ENCODE results near the gene LACTB. TPM values are rescaled to one million over a fixed set of nuclear protein-coding genes. Genes with fewer than 3 reads are reported as not detected.

The LACTB gene
- total and polyA plus RNA-seq, 2 donors (not counting 1 experiment from before 2014, with no cell fraction given): 29.2 to 42.8 TPM

- Histone ChIP-seq H3K4me1 (ENCODE audit: control insufficient read depth, extremely low read depth, insufficient read depth, low read length) (peaks cover 3% of the 10 kb centered on the region), H3K9me3 (ENCODE audit: control insufficient read depth, insufficient read depth, low read depth, low read length) (no peaks in the 10 kb centered on the region), H3K4me3 (replicated peaks in 1 of 4; ENCODE audit: control extremely low read depth in 1 of 4, insufficient read depth in 1 of 4, low read depth in 3 of 4, low read length in 4 of 4) (no peak overlapping the region), H3K9ac (ENCODE audit: insufficient read depth, low read length) (no peak overlapping the region), H3K36me3 (ENCODE audit: control insufficient read depth, insufficient read depth, low read length) (peaks cover 2% of the 10 kb centered on the region), H3K4me2 (ENCODE audit: extremely low read depth, insufficient read depth, low read length) (no peak overlapping the region), H4K20me1 (ENCODE audit: control insufficient read depth, extremely low read depth, insufficient read depth, low read length) (no peaks in the 10 kb centered on the region), H3K27me3 (ENCODE audit: control insufficient read depth, insufficient read depth, low read length) (no peaks in the 10 kb centered on the region), H3K27ac (ENCODE audit: insufficient read depth, low read length) (no peak overlapping the region), H2AFZ (ENCODE audit: low read length) (no peak overlapping the region), H3K79me2 (ENCODE audit: control insufficient read depth, insufficient read depth, low read length) (peaks cover 20% of the 10 kb centered on the region)
- DNase-seq (ENCODE audit: low read depth in 2 of 2): no peak
- no peak for TF ChIP-seq EZH2 (IDR thresholded peaks at IDR 0.05; ENCODE audit: low read length, missing control alignments)
- TF ChIP-seq, protein P1, sequence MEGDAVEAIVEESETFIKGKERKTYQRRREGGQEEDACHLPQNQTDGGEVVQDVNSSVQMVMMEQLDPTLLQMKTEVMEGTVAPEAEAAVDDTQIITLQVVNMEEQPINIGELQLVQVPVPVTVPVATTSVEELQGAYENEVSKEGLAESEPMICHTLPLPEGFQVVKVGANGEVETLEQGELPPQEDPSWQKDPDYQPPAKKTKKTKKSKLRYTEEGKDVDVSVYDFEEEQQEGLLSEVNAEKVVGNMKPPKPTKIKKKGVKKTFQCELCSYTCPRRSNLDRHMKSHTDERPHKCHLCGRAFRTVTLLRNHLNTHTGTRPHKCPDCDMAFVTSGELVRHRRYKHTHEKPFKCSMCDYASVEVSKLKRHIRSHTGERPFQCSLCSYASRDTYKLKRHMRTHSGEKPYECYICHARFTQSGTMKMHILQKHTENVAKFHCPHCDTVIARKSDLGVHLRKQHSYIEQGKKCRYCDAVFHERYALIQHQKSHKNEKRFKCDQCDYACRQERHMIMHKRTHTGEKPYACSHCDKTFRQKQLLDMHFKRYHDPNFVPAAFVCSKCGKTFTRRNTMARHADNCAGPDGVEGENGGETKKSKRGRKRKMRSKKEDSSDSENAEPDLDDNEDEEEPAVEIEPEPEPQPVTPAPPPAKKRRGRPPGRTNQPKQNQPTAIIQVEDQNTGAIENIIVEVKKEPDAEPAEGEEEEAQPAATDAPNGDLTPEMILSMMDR (conservative IDR thresholded peaks at IDR 0.05 in 1 of 2, IDR thresholded peaks at IDR 0.05 in 1 of 2; ENCODE audit: low read depth in 1 of 2, low read length in 2 of 2): no peak
Observed at GRCh38 chr15:63124506-63124905, 2.8 kb downstream of the LACTB start.

GRCh38 chr15:63126726-63127125 is 5.1 kb downstream of the LACTB start:
- peaks cover 20% of the 10 kb centered on the region for H3K79me2 ChIP-seq (ENCODE audit: control insufficient read depth, insufficient read depth, low read length)

GRCh38 chr15:63133786-63134185 is 12.1 kb downstream of the LACTB start:
- peaks cover 4% of the 10 kb centered on the region for H3K79me2 ChIP-seq (ENCODE audit: control insufficient read depth, insufficient read depth, low read length)
- H3K36me3 ChIP-seq (ENCODE audit: control insufficient read depth, insufficient read depth, low read length): peaks cover 1% of the 10 kb centered on the region
- no peak overlapping the region for H3K9ac ChIP-seq (ENCODE audit: insufficient read depth, low read length)
- peak overlapping the region; percentile 38 for H3K4me2 ChIP-seq (ENCODE audit: extremely low read depth, insufficient read depth, low read length)
- H2AFZ ChIP-seq (ENCODE audit: low read length): no peak overlapping the region
- peak; percentile 76 to 79 for DNase-seq (ENCODE audit: low read depth in 2 of 2)
- TF ChIP-seq, protein P1 (conservative IDR thresholded peaks at IDR 0.05 in 1 of 2, IDR thresholded peaks at IDR 0.05 in 1 of 2; ENCODE audit: low read depth in 1 of 2, low read length in 2 of 2): no peak
- TF ChIP-seq EZH2 (IDR thresholded peaks at IDR 0.05; ENCODE audit: low read length, missing control alignments): no peak
- H3K4me3 ChIP-seq (replicated peaks in 1 of 4; ENCODE audit: control extremely low read depth in 1 of 4, insufficient read depth in 1 of 4, low read depth in 3 of 4, low read length in 4 of 4): no peak overlapping the region
- no peak overlapping the region for H3K27ac ChIP-seq (ENCODE audit: insufficient read depth, low read length)
- H3K9me3 ChIP-seq (ENCODE audit: control insufficient read depth, insufficient read depth, low read depth, low read length): no peaks in the 10 kb centered on the region
- peaks cover 10% of the 10 kb centered on the region for H3K4me1 ChIP-seq (ENCODE audit: control insufficient read depth, extremely low read depth, insufficient read depth, low read length)
- H3K27me3 ChIP-seq (ENCODE audit: control insufficient read depth, insufficient read depth, low read length): no peaks in the 10 kb centered on the region
- H4K20me1 ChIP-seq (ENCODE audit: control insufficient read depth, extremely low read depth, insufficient read depth, low read length): no peaks in the 10 kb centered on the region

More at GRCh38 chr15:63126726-63127125, 5.1 kb downstream of the LACTB start:
- Histone ChIP-seq H2AFZ (ENCODE audit: low read length) (no peak overlapping the region), H3K27me3 (ENCODE audit: control insufficient read depth, insufficient read depth, low read length) (no peaks in the 10 kb centered on the region), H3K9ac (ENCODE audit: insufficient read depth, low read length) (no peak overlapping the region), H3K4me1 (ENCODE audit: control insufficient read depth, extremely low read depth, insufficient read depth, low read length) (no peaks in the 10 kb centered on the region), H3K4me3 (replicated peaks in 1 of 4; ENCODE audit: control extremely low read depth in 1 of 4, insufficient read depth in 1 of 4, low read depth in 3 of 4, low read length in 4 of 4) (no peak overlapping the region), H3K9me3 (ENCODE audit: control insufficient read depth, insufficient read depth, low read depth, low read length) (no peaks in the 10 kb centered on the region), H4K20me1 (ENCODE audit: control insufficient read depth, extremely low read depth, insufficient read depth, low read length) (no peaks in the 10 kb centered on the region), H3K27ac (ENCODE audit: insufficient read depth, low read length) (no peak overlapping the region), H3K4me2 (ENCODE audit: extremely low read depth, insufficient read depth, low read length) (no peak overlapping the region), H3K36me3 (ENCODE audit: control insufficient read depth, insufficient read depth, low read length) (peaks cover 3% of the 10 kb centered on the region)
- TF ChIP-seq, protein P1 (conservative IDR thresholded peaks at IDR 0.05 in 1 of 2, IDR thresholded peaks at IDR 0.05 in 1 of 2; ENCODE audit: low read depth in 1 of 2, low read length in 2 of 2): no peak
- no peak for TF ChIP-seq EZH2 (IDR thresholded peaks at IDR 0.05; ENCODE audit: low read length, missing control alignments)
- no peak for DNase-seq (ENCODE audit: low read depth in 2 of 2)

All from fibroblast of lung (primary cell).